HCT116 (cell line): ENCODE results near the gene HHIPL1.

Experiments
- EZH2 ChIP-seq: fragments of 200-600 bp; sonication (generic); IDR thresholded peaks from 2 replicates; pipeline ENCODE4 v1.6.1; 2017; ENCODE audit warnings: antibody characterized with exemption, mixed run types
- EZH2phosphoT487 ChIP-seq: fragments of 200-600 bp; IDR thresholded peaks from 2 replicates; pipeline ENCODE4 v1.6.1; 2018; ENCODE audit warnings: antibody characterized with exemption, borderline replicate concordance
- JUND ChIP-seq: IDR thresholded peaks from 2 replicates; pipeline ENCODE4 v1.6.1; 2012
- POLR2A ChIP-seq: IDR thresholded peaks from 2 replicates; pipeline ENCODE4 v1.7.0; 2011; ENCODE audit warnings: borderline replicate concordance; ENCODE audit not compliant: insufficient read depth, insufficient read length; ENCODE audit errors: extremely low read depth
- POLR2AphosphoS5 ChIP-seq: IDR thresholded peaks from 2 replicates; pipeline ENCODE4 v1.6.1; 2011; ENCODE audit warnings: mild to moderate bottlenecking, low read depth, low read length, moderate library complexity
- RAD21 ChIP-seq: IDR thresholded peaks from 2 replicates; pipeline ENCODE4 v1.6.1; 2012; ENCODE audit warnings: low read depth, mild to moderate bottlenecking
- YY1 ChIP-seq: IDR thresholded peaks from 2 replicates; pipeline ENCODE4 v1.6.1; 2011; ENCODE audit warnings: low read length, low read depth, moderate library complexity, mild to moderate bottlenecking; ENCODE audit not compliant: insufficient replicate concordance; ENCODE audit errors: extremely low read depth
- ZFX ChIP-seq: fragments of 450-650 bp; IDR thresholded peaks from 2 replicates; pipeline ENCODE4 v1.6.1; 2017
- TF ChIP-seq, protein P1 (sequence below), 3 experiments: fragments of 200-600 bp in 1 of 3; sonication (generic) in 1 of 3; IDR thresholded peaks in 2 of 3; conservative IDR thresholded peaks in 1 of 3; 2 replicates each; pipeline ENCODE4 v1.5.1; 2012 to 2017; ENCODE audit warnings: low read depth in 2 of 3, low read length in 2 of 3, antibody characterized with exemption in 1 of 3, borderline replicate concordance in 1 of 3, control low read depth in 1 of 3, mild to moderate bottlenecking in 1 of 3, mixed read lengths in 1 of 3, mixed run types in 1 of 3, moderate library complexity in 1 of 3; ENCODE audit not compliant: insufficient read depth in 1 of 3
- TF ChIP-seq, protein P2 (sequence below): IDR thresholded peaks from 2 replicates; pipeline ENCODE4 v1.6.1; 2011; ENCODE audit warnings: mild to moderate bottlenecking, low read length, moderate library complexity; ENCODE audit not compliant: insufficient replicate concordance; ENCODE audit errors: extremely low read depth

DNA sequence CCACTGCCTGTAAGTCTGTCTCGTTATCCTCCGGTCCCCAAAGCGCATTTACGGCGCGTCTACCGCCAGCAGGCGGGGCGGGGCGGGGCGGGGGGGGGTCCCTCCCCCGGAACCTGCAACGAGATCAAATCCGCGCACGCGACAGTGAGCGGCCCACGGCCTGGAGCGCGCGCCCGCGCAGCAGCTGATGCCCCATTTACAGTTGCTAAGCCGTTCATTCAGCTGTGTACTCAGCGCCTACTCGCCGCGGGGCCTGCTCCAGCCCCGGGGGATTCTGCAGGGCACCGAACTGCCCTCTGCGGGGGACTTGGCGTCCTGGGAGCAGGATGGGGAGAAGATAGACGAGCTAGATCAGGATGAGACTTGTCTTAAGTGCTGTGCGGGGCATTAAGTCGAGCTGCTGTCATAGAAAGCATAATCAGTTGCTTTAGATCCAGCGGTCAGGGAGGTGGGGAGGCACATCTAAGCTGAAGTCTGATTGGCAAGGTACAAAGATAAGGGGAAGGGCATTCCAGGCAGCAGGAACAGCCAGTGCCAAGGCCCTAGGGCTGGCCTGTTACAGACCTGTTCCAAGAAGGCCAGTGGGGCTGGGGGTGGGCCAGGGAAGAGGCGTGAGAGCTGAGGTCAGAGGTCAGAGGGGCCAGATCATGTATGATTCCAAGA, 39.5 kb upstream of the HHIPL1 start:
- TF ChIP-seq, protein P1, sequence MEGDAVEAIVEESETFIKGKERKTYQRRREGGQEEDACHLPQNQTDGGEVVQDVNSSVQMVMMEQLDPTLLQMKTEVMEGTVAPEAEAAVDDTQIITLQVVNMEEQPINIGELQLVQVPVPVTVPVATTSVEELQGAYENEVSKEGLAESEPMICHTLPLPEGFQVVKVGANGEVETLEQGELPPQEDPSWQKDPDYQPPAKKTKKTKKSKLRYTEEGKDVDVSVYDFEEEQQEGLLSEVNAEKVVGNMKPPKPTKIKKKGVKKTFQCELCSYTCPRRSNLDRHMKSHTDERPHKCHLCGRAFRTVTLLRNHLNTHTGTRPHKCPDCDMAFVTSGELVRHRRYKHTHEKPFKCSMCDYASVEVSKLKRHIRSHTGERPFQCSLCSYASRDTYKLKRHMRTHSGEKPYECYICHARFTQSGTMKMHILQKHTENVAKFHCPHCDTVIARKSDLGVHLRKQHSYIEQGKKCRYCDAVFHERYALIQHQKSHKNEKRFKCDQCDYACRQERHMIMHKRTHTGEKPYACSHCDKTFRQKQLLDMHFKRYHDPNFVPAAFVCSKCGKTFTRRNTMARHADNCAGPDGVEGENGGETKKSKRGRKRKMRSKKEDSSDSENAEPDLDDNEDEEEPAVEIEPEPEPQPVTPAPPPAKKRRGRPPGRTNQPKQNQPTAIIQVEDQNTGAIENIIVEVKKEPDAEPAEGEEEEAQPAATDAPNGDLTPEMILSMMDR (IDR thresholded peaks at IDR 0.05 in 2 of 3, conservative IDR thresholded peaks at IDR 0.05 in 1 of 3; ENCODE audit: borderline replicate concordance in 1 of 3, insufficient read depth in 1 of 3, low read depth in 2 of 3, low read length in 2 of 3) = no peak
- TF ChIP-seq EZH2phosphoT487 (no peak), POLR2A (no peak), YY1 (no peak), EZH2 (no peak), ZFX (no peak), POLR2AphosphoS5 (no peak; the same call in 1 of the 2 replicates), JUND (no peak), RAD21 (no peak)
- TF ChIP-seq, protein P2, sequence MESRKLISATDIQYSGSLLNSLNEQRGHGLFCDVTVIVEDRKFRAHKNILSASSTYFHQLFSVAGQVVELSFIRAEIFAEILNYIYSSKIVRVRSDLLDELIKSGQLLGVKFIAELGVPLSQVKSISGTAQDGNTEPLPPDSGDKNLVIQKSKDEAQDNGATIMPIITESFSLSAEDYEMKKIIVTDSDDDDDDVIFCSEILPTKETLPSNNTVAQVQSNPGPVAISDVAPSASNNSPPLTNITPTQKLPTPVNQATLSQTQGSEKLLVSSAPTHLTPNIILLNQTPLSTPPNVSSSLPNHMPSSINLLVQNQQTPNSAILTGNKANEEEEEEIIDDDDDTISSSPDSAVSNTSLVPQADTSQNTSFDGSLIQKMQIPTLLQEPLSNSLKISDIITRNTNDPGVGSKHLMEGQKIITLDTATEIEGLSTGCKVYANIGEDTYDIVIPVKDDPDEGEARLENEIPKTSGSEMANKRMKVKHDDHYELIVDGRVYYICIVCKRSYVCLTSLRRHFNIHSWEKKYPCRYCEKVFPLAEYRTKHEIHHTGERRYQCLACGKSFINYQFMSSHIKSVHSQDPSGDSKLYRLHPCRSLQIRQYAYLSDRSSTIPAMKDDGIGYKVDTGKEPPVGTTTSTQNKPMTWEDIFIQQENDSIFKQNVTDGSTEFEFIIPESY = no peak
